ENCODE data around the gene EIF4G1.

The EIF4G1 gene

GRCh38 chr3:184383033-184383740 is 68.8 kb downstream of the EIF4G1 start:
- ChIA-PET POLR2A (no interaction called here), CTCF (interaction anchor here (1.8 to 6.8 kb wide), 2 partner anchors 9 to 11 kb away, joined by 4 to 34 read pairs; no protein-coding TSS in a partner anchor)
- DNase-seq (ENCODE audit: extremely low spot score), result no peak
- TF ChIP-seq CTCF (IDR thresholded peaks at IDR 0.05; ENCODE audit: control extremely low read depth, extremely low read depth, low read depth, missing control alignments), result no peak

- no peak for TF ChIP-seq CTCF (IDR thresholded peaks at IDR 0.05; ENCODE audit: control extremely low read depth, extremely low read depth, low read depth, missing control alignments)
- ChIA-PET CTCF (interaction anchor here (0.7 to 6.8 kb wide), 4 partner anchors 9 to 130 kb away, joined by 3 to 34 read pairs (median 4); no protein-coding TSS in a partner anchor), POLR2A (no interaction called here)
- no peak for DNase-seq (ENCODE audit: extremely low spot score)
Measured at GRCh38 chr3:184384342-184384741, 69.9 kb downstream of the EIF4G1 start.
